Erythroblast (primary cell): Measurements from ENCODE around the gene NRL.

Experiments
- GATA1 ChIP-seq: IDR thresholded peaks from 2 replicates; pipeline ENCODE4 v1.6.1; 2011; ENCODE audit warnings: low read depth, mild to moderate bottlenecking, control low read depth, low read length, moderate library complexity
- POLR2A ChIP-seq: IDR thresholded peaks from 2 replicates; pipeline ENCODE4 v1.6.1; 2011; ENCODE audit warnings: mild to moderate bottlenecking, low read length

DNA sequence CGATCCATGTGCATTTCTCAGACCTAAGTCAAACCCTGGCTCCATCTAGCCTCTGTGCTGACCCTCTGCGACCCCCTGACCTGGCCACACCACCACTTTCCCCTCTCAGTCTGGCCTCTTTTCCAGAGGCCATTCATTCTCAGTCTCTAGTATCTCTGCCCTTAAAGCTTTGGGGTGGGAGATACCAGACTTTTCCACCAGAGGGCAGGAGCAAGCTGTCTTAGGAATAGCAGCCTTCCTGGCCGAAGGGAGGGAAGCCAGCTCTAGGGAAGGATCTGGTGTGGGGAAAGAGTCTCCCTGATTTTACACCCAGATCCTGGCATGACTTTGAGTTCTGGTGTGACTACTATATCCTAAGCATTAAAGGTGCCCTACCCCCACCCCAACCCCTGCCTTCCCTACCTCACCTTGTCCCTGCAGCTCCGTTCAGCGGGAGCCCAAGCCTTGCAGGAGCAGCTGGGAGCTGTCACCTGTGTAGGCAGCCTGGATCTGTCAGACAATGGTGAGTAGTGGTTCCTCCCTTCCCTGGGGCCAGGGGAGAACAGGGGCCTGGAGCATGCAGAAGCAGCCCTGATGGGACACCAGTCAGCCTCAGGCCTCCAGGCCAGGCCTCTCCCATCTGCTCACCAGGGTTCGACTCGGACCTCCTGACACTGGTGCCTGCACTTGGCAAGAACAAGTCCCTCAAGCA is 56.3 kb downstream of the NRL start:
- TF ChIP-seq POLR2A, result no peak
- no peak for TF ChIP-seq GATA1
